Testis (tissue), 3 donors: ENCODE results near the gene SEMA4D. TPM values are rescaled to one million over a fixed set of nuclear protein-coding genes. Genes with fewer than 3 reads are reported as not detected.

Experiments
- DNase-seq: peaks from one replicate; pipeline ENCODE4 v3.0.0-alpha.2; 2019
- H3K27ac ChIP-seq, 2 donors: fragments of 200-600 bp; sonication (generic); one replicate each; pipeline ENCODE4 v1.5.1; 2019
- H3K27me3 ChIP-seq: fragments of 200-600 bp; sonication (generic); one replicate; pipeline ENCODE4 v1.5.1; 2019
- H3K36me3 ChIP-seq: fragments of 200-600 bp; sonication (generic); one replicate; pipeline ENCODE4 v1.5.1; 2017; ENCODE audit warnings: low read depth; ENCODE audit errors: missing control alignments
- H3K4me1 ChIP-seq: fragments of 200-600 bp; sonication (generic); one replicate; pipeline ENCODE4 v1.5.1; 2019
- H3K4me3 ChIP-seq, 2 donors: fragments of 200-600 bp; sonication (generic); one replicate each; pipeline ENCODE4 v1.5.1; 2017 to 2019
- H3K9me3 ChIP-seq: fragments of 200-600 bp; sonication (generic); one replicate; pipeline ENCODE4 v1.5.1; 2017
- CTCF ChIP-seq, 3 experiments: fragments of 450-650 bp in 2 of 3; fragments of 200-600 bp in 1 of 3; sonication (generic) in 1 of 3; IDR thresholded peaks; one replicate each; pipeline ENCODE4 v1.5.1; 2016 to 2019; ENCODE audit warnings: antibody characterized with exemption in 3 of 3, mild to moderate bottlenecking in 2 of 3, moderate library complexity in 1 of 3
- POLR2A ChIP-seq: fragments of 450-650 bp; IDR thresholded peaks from one replicate; pipeline ENCODE4 v1.6.1; 2017; ENCODE audit warnings: antibody characterized with exemption, mild to moderate bottlenecking, moderate library complexity
- WGBS, 2 donors: methylation state at CpG; one replicate each; pipeline ENCODE4 v1.1.5; 2018; 5-methylcytosine and 5-hydroxymethylcytosine counted together
- intact Hi-C: fragments of 100-400 bp; cut with DNase I; formaldehyde crosslinking; loops from one replicate; pipeline ENCODE4 v1.15.1; 2023; ENCODE audit warnings: low total_unique reads
- polyA plus RNA-seq: library from polyadenylated mRNA; stranded (reverse); fragments of 350-450 nt; fragmentation: Illumina TruSeq; extraction: RNeasy Lipid Tissue Mini Kit (QIAGEN cat#74804); gene quantifications from one replicate; pipeline ENCODE4 v1.2.3, GENCODE V29; 2014; ENCODE audit warnings: low read depth, low replicate concordance; ENCODE audit not compliant: insufficient read depth
- total RNA-seq, 2 donors: library from RNA; depleted of rRNA; stranded (reverse); fragments of >200 nt; gene quantifications; one replicate each; pipeline ENCODE4 v1.2.3, GENCODE V29; 2016

SEMA4D gene
- total and polyA plus RNA-seq, 3 donors from 2014 or later, result 26.2 to 53.1 (median 38.7) TPM

- no peaks in the 10 kb centered on the region for H3K36me3 ChIP-seq
- no peaks in the 10 kb centered on the region for H3K9me3 ChIP-seq
- WGBS, 2 donors, result 82 to 89% methylated on average over 4 to 5 of the region's 5 CpGs
- H3K4me1 ChIP-seq, result no peaks in the 10 kb centered on the region
- TF ChIP-seq POLR2A (no peak), CTCF (IDR thresholded peaks at IDR 0.05) (no peak)
- intact Hi-C loops, result no loop called here
- H3K4me3 ChIP-seq, result no peak overlapping the region
- no peak overlapping the region for H3K27ac ChIP-seq
- no peaks in the 10 kb centered on the region for H3K27me3 ChIP-seq
- DNase-seq, result no peak
Measured at GRCh38 chr9:89398621-89399020, 99.3 kb downstream of the SEMA4D start.

- TF ChIP-seq CTCF (IDR thresholded peaks at IDR 0.05) (no peak), POLR2A (no peak)
- no peaks in the 10 kb centered on the region for H3K9me3 ChIP-seq
- intact Hi-C loops, result no loop called here
- no peak overlapping the region for H3K4me3 ChIP-seq
- no peak overlapping the region for H3K27ac ChIP-seq
- H3K4me1 ChIP-seq, result no peaks in the 10 kb centered on the region
- WGBS, 2 donors, result 92 to 94% methylated on average over 5 of the region's 5 CpGs
- DNase-seq, result no peak
- no peaks in the 10 kb centered on the region for H3K27me3 ChIP-seq
- no peaks in the 10 kb centered on the region for H3K36me3 ChIP-seq
Measured at GRCh38 chr9:89397471-89397870, 100.4 kb downstream of the SEMA4D start.

- Histone ChIP-seq H3K9me3 (no peaks in the 10 kb centered on the region), H3K27me3 (no peaks in the 10 kb centered on the region), H3K4me1 (peaks cover under 1% of the 10 kb centered on the region), H3K36me3 (no peaks in the 10 kb centered on the region), H3K4me3 (no peak overlapping the region), H3K27ac (no peak overlapping the region)
- no peak for DNase-seq
- intact Hi-C loops, result no loop called here
- WGBS, 2 donors, result 86 to 92% methylated on average over 10 to 11 of the region's 11 CpGs
- TF ChIP-seq CTCF (IDR thresholded peaks at IDR 0.05) (no peak), POLR2A (no peak)
Measured at GRCh38 chr9:89395931-89396710, 101.8 kb downstream of the SEMA4D start.

- TF ChIP-seq CTCF (IDR thresholded peaks at IDR 0.05), result no peak
- no peak for TF ChIP-seq POLR2A
- intact Hi-C loops, result no loop called here
- Histone ChIP-seq H3K27me3 (no peaks in the 10 kb centered on the region), H3K4me1 (peaks cover 15% of the 10 kb centered on the region), H3K27ac (no peak overlapping the region), H3K36me3 (no peaks in the 10 kb centered on the region), H3K4me3 (no peak overlapping the region), H3K9me3 (no peaks in the 10 kb centered on the region)
- 89 to 94% methylated on average over 10 to 12 of the region's 12 CpGs for WGBS, 2 donors
- no peak for DNase-seq
Measured at GRCh38 chr9:89394412-89394811, 103.5 kb downstream of the SEMA4D start.

GRCh38 chr9:89391585-89391984 is 106.3 kb downstream of the SEMA4D start:
- H3K36me3 ChIP-seq, result no peaks in the 10 kb centered on the region
- TF ChIP-seq POLR2A (no peak), CTCF (IDR thresholded peaks at IDR 0.05) (no peak)
- intact Hi-C loops, result no loop called here
- H3K27ac ChIP-seq, result no peak overlapping the region
- no peaks in the 10 kb centered on the region for H3K27me3 ChIP-seq
- WGBS, 2 donors, result 83 to 100% methylated on average over 3 to 6 of the region's 6 CpGs
- H3K9me3 ChIP-seq, result no peaks in the 10 kb centered on the region
- H3K4me3 ChIP-seq, result no peak overlapping the region
- DNase-seq, result no peak
- peaks cover 17% of the 10 kb centered on the region for H3K4me1 ChIP-seq
